HG02840 (cell line): ENCODE results near the gene RICTOR.

Experiments
- ATAC-seq: cut with Tn5 transposase; IDR thresholded peaks from one replicate; pipeline ENCODE4 v1.9.1; 2021; ENCODE audit warnings: mild to moderate bottlenecking, moderate library complexity, moderate number of reproducible peaks; ENCODE audit not compliant: unreplicated experiment, low FRiP score

RICTOR gene

GRCh38 chr5:39074017-39074814, at the start of gene RICTOR:
Gene RICTOR (minus strand): TSS chr5:39074399. CDS start chr5:39074377, 22 bp downstream.
- peak; percentile 72 for ATAC-seq

GRCh38 chr5:39121922-39122321, 47.7 kb upstream of the RICTOR start:
- ATAC-seq = no peak

- ATAC-seq = no peak
These were observed 47.1 kb upstream of the RICTOR start for GRCh38 chr5:39121315-39121714.

- no peak for ATAC-seq
These were observed 45.8 kb upstream of the RICTOR start for GRCh38 chr5:39120052-39120420.

- no peak for ATAC-seq
These were observed 45.3 kb upstream of the RICTOR start for GRCh38 chr5:39119404-39120051.

GRCh38 chr5:39118638-39119037, 44.4 kb upstream of the RICTOR start:
- ATAC-seq = no peak

- no peak for ATAC-seq
These were observed 43.2 kb upstream of the RICTOR start for GRCh38 chr5:39117401-39117800.

GRCh38 chr5:39116344-39117170, 42.4 kb upstream of the RICTOR start:
- no peak for ATAC-seq

- no peak for ATAC-seq
These were observed 41.6 kb upstream of the RICTOR start for GRCh38 chr5:39115644-39116343.

- no peak for ATAC-seq
These were observed 40.0 kb upstream of the RICTOR start for GRCh38 chr5:39114155-39114554.

GRCh38 chr5:39113354-39113953, 39.3 kb upstream of the RICTOR start:
- ATAC-seq = no peak

- no peak for ATAC-seq
These were observed 35.4 kb upstream of the RICTOR start for GRCh38 chr5:39109606-39110005.

- ATAC-seq = no peak
These were observed 34.8 kb upstream of the RICTOR start for GRCh38 chr5:39108987-39109386.

- ATAC-seq = no peak
These were observed 33.2 kb upstream of the RICTOR start for GRCh38 chr5:39107350-39107749.

GRCh38 chr5:39106322-39106721, 32.1 kb upstream of the RICTOR start:
- no peak for ATAC-seq

GRCh38 chr5:39104221-39104620, 30.0 kb upstream of the RICTOR start:
- no peak for ATAC-seq

- no peak for ATAC-seq
These were observed 28.5 kb upstream of the RICTOR start for GRCh38 chr5:39102684-39103155.

GRCh38 chr5:39100851-39101396, 26.7 kb upstream of the RICTOR start:
- no peak for ATAC-seq

GRCh38 chr5:39100301-39100850, 26.2 kb upstream of the RICTOR start:
- no peak for ATAC-seq
